Right atrium auricular region (tissue), 2 donors: ENCODE results near the gene ARHGAP27. TPM values are rescaled to one million over a fixed set of nuclear protein-coding genes. Genes with fewer than 3 reads are reported as not detected.

Source experiments
- DNase-seq: peaks from one replicate; pipeline ENCODE4 v3.0.0-alpha.2; 2019; ENCODE audit warnings: low spot score
- H3K27ac ChIP-seq, 2 donors: fragments of 200-600 bp; sonication (generic); 1 replicate in 1 of 2; 2 replicates in 1 of 2; pipeline ENCODE4 v1.5.1; 2016 to 2019
- H3K27me3 ChIP-seq, 2 donors: fragments of 200-600 bp; sonication (generic); one replicate each; pipeline versions ENCODE4 v1.5.1 to v1.6.0; 2017 to 2019
- H3K36me3 ChIP-seq: fragments of 200-600 bp; sonication (generic); one replicate; pipeline ENCODE4 v1.5.1; 2016
- H3K4me1 ChIP-seq, 2 donors: fragments of 200-600 bp; sonication (generic); one replicate each; pipeline versions ENCODE4 v1.5.1 to v1.6.0; 2017 to 2019
- H3K4me3 ChIP-seq, 2 donors: fragments of 200-600 bp; sonication (generic); 1 replicate in 1 of 2; 2 replicates in 1 of 2; pipeline ENCODE4 v1.5.1; 2017 to 2019; ENCODE audit warnings: mild to moderate bottlenecking in 1 of 2, moderate library complexity in 1 of 2
- H3K9me3 ChIP-seq, 2 donors: fragments of 200-600 bp; sonication (generic); one replicate each; pipeline ENCODE4 v1.5.1; 2019
- total RNA-seq, 2 donors: library from RNA; depleted of rRNA; stranded (reverse); fragments of >200 nt; gene quantifications; one replicate each; pipeline ENCODE4 v1.1.0, GENCODE V29; 2016
- TF ChIP-seq, protein P1 (sequence below), 2 donors: fragments of 200-600 bp; sonication (generic); IDR thresholded peaks; one replicate each; pipeline ENCODE4 v1.5.1; 2019; ENCODE audit warnings: antibody characterized with exemption in 2 of 2

ARHGAP27 gene
- total RNA-seq, 2 donors from 2014 or later: 18.9 to 21.9 TPM

DNA sequence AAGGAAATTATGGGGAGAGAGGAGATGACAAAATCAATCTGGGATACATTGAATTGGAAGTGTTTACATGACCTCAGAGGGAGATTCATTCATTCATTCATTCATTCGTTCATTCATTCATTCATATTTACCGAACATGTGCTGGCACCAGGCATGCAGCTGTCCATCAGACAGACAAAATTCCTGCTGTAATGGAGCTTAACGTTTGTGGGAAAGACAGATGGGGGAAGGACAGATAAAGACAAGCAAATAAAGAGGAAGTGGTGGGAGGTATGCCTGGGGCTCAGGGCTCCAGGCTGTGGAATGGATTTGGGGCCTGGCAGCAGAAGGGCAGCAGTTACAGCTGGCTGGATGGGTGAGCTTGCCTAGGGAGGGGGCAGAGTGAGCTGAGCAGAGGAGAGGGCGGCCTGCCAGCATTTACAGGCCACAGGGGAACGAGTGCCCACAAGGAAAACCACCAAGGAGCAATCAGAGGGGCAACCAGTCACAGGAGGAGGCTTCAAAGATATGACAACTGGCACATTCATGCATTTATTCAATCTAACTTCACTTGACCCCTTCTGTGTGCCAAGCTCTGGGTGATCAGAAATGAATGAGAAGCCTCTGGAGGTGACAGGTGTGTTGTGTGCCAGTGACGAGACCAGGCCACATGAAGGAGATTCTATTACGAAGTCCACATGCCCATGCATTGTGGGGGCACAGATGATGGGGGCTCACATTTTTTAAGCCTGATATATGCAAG, 48.5 kb downstream of the ARHGAP27 start:
- no peaks in the 10 kb centered on the region for H3K27me3 ChIP-seq
- DNase-seq: no peak
- no peak overlapping the region for H3K4me3 ChIP-seq
- TF ChIP-seq, protein P1, sequence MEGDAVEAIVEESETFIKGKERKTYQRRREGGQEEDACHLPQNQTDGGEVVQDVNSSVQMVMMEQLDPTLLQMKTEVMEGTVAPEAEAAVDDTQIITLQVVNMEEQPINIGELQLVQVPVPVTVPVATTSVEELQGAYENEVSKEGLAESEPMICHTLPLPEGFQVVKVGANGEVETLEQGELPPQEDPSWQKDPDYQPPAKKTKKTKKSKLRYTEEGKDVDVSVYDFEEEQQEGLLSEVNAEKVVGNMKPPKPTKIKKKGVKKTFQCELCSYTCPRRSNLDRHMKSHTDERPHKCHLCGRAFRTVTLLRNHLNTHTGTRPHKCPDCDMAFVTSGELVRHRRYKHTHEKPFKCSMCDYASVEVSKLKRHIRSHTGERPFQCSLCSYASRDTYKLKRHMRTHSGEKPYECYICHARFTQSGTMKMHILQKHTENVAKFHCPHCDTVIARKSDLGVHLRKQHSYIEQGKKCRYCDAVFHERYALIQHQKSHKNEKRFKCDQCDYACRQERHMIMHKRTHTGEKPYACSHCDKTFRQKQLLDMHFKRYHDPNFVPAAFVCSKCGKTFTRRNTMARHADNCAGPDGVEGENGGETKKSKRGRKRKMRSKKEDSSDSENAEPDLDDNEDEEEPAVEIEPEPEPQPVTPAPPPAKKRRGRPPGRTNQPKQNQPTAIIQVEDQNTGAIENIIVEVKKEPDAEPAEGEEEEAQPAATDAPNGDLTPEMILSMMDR (IDR thresholded peaks at IDR 0.05): no peak
- H3K36me3 ChIP-seq: no peaks in the 10 kb centered on the region
- peak overlapping the region in 1 of 2 donors; percentile 51 for H3K27ac ChIP-seq
- H3K9me3 ChIP-seq: no peaks in the 10 kb centered on the region
- H3K4me1 ChIP-seq: peaks cover 0 to 40% of the 10 kb centered on the region in 2 donors

DNA sequence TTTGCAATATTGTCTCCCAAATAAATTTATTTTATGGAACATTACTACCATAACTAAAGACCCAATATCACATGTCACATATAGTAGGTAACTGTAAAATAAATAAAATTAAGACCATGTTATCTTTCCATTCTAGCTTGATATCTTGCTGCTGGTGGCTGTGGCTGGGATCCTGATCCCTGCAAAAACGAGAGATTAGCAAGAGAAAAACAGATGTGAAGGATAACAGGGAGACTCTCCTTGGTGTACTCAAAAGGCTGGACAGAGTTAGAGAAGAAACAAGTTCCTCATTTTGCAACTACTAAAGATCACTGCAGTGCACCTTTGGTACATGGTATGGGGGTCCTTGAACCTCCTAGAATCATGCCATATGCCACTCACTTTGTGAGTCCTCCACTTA, 49.7 kb downstream of the ARHGAP27 start:
- peaks cover 0 to 40% of the 10 kb centered on the region in 2 donors for H3K4me1 ChIP-seq
- TF ChIP-seq, protein P1 (IDR thresholded peaks at IDR 0.05): no peak
- no peaks in the 10 kb centered on the region for H3K27me3 ChIP-seq
- no peak overlapping the region for H3K4me3 ChIP-seq
- no peaks in the 10 kb centered on the region for H3K36me3 ChIP-seq
- H3K9me3 ChIP-seq: no peaks in the 10 kb centered on the region
- no peak overlapping the region for H3K27ac ChIP-seq
- DNase-seq: no peak

DNA sequence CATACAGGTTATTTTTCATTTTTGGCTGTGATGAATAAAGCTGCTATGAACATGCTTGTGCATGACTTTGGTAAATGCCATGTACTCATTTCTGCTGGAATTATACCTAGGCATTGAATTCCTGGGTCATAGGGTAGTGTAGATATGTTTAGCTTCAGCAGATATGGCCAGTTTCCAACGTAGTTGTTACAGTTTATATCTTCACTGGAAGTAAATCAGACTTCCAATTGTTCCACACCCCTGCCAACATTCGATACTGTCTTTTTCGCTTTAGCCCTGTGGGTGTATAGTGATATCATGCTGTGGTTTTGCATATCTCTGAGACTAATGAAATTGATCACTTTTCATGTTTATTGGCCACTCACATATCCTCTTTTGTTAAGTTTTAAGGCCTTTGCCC, 50.4 kb downstream of the ARHGAP27 start:
- peaks cover 0 to 40% of the 10 kb centered on the region in 2 donors for H3K4me1 ChIP-seq
- DNase-seq: no peak
- peak overlapping the region in 1 of 2 donors; percentile 73 for H3K27ac ChIP-seq
- H3K9me3 ChIP-seq: no peaks in the 10 kb centered on the region
- H3K36me3 ChIP-seq: no peaks in the 10 kb centered on the region
- no peak overlapping the region for H3K4me3 ChIP-seq
- H3K27me3 ChIP-seq: no peaks in the 10 kb centered on the region
- TF ChIP-seq, protein P1 (IDR thresholded peaks at IDR 0.05): no peak

DNA sequence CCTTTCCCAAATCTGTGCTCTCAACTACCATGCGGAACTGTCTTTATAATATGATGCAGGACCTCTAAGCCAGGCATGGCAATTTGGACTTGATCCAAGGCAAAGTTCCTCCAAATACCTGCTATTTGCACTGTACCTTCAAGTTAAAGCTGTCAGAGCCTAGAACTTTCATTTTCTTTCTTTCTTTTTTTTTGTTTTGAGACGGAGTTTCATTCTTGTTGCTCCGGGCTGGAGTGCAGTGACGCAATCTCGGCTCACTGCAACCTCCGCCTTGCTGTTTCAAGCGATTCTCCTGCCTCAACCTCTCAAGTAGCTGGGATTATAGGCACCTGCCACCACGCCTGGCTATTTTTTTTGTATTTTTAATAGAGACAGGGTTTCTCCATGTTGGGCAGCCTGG, 51.7 kb downstream of the ARHGAP27 start:
- H3K27ac ChIP-seq: peak overlapping the region; percentile 41 to 73
- H3K9me3 ChIP-seq: no peaks in the 10 kb centered on the region
- TF ChIP-seq, protein P1 (IDR thresholded peaks at IDR 0.05): no peak
- H3K27me3 ChIP-seq: no peaks in the 10 kb centered on the region
- peaks cover 4 to 47% of the 10 kb centered on the region in 2 donors for H3K4me1 ChIP-seq
- H3K36me3 ChIP-seq: no peaks in the 10 kb centered on the region
- no peak for DNase-seq
- H3K4me3 ChIP-seq: no peak overlapping the region

DNA sequence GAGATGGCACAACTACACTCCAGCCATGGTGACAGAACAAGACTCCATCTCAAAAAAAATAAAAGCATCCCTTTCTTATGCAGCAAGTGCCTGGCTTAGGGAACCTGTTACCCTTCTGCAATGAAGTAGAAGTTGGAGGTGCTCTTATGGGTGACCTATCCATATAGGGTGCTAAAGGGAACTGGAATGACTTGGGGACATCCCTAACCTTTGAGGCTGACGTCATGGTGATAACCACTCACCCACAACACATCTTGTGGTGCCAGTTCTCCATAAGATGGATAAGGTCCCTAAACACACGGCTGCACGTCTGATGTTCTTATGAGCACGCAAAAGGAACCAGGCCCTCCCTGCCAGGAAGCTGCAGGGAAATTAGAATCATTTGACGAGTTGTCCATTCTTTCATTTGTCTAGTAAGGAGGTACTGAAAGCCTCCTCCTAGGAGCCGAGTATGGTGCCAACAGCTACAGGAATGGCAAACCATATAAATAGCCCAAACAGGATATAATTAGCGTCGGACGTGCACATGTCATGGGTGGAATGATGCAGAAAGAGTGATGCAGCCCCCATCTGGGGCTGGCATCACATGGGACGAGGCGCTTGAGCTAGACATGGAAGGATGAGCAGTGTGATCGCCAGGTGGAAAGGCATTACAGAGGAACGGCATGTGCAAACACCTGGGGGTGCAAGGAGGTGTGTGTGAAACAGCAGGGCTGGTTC, 52.5 kb downstream of the ARHGAP27 start:
- no peaks in the 10 kb centered on the region for H3K9me3 ChIP-seq
- no peak overlapping the region for H3K4me3 ChIP-seq
- TF ChIP-seq, protein P1 (IDR thresholded peaks at IDR 0.05): no peak
- peak overlapping the region; percentile 41 to 73 for H3K27ac ChIP-seq
- H3K4me1 ChIP-seq: peaks cover 4 to 42% of the 10 kb centered on the region in 2 donors
- H3K27me3 ChIP-seq: no peaks in the 10 kb centered on the region
- H3K36me3 ChIP-seq: no peaks in the 10 kb centered on the region
- no peak for DNase-seq
